ENCODE data around the gene HDAC1. TPM values are rescaled to one million over a fixed set of nuclear protein-coding genes. Genes with fewer than 3 reads are reported as not detected.

HDAC1 gene
- total and polyA plus RNA-seq, 2 of the 13 experiments (the other 11 are each of a cell fraction or from before 2014, with no cell fraction given): 93.5 to 189 TPM

GRCh38 chr1:32351399-32352238 is 59.7 kb downstream of the HDAC1 start (continued):
- no peak; the same call in 1 of the 2 replicates for TF ChIP-seq ERF (CRISPR knock-in tag; IDR thresholded peaks at IDR 0.05)
- no peak for TF ChIP-seq MATR3 (CRISPR knock-in tag; IDR thresholded peaks at IDR 0.05)
- TF ChIP-seq RAD51 (IDR thresholded peaks at IDR 0.05; ENCODE audit: borderline replicate concordance): no peak
- TF ChIP-seq THAP8 (CRISPR knock-in tag; IDR thresholded peaks at IDR 0.05; ENCODE audit: borderline replicate concordance): no peak
- TF ChIP-seq, protein P1, sequence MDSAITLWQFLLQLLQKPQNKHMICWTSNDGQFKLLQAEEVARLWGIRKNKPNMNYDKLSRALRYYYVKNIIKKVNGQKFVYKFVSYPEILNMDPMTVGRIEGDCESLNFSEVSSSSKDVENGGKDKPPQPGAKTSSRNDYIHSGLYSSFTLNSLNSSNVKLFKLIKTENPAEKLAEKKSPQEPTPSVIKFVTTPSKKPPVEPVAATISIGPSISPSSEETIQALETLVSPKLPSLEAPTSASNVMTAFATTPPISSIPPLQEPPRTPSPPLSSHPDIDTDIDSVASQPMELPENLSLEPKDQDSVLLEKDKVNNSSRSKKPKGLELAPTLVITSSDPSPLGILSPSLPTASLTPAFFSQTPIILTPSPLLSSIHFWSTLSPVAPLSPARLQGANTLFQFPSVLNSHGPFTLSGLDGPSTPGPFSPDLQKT (CRISPR knock-in tag; IDR thresholded peaks at IDR 0.05; ENCODE audit: borderline replicate concordance): no peak
- TF ChIP-seq, protein P2, sequence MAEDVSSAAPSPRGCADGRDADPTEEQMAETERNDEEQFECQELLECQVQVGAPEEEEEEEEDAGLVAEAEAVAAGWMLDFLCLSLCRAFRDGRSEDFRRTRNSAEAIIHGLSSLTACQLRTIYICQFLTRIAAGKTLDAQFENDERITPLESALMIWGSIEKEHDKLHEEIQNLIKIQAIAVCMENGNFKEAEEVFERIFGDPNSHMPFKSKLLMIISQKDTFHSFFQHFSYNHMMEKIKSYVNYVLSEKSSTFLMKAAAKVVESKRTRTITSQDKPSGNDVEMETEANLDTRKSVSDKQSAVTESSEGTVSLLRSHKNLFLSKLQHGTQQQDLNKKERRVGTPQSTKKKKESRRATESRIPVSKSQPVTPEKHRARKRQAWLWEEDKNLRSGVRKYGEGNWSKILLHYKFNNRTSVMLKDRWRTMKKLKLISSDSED (CRISPR knock-in tag; IDR thresholded peaks at IDR 0.05): no peak
- no peak for TF ChIP-seq TEAD3 (CRISPR knock-in tag; optimal IDR thresholded peaks at IDR 0.05; ENCODE audit: borderline replicate concordance)
- no peak for TF ChIP-seq ZNF251 (CRISPR knock-in tag; IDR thresholded peaks at IDR 0.05)
- no peak for TF ChIP-seq HMG20B (CRISPR knock-in tag; conservative IDR thresholded peaks at IDR 0.05)
- TF ChIP-seq ESRRA (CRISPR knock-in tag; IDR thresholded peaks at IDR 0.05; ENCODE audit: low read depth): no peak
- TF ChIP-seq, protein P3, sequence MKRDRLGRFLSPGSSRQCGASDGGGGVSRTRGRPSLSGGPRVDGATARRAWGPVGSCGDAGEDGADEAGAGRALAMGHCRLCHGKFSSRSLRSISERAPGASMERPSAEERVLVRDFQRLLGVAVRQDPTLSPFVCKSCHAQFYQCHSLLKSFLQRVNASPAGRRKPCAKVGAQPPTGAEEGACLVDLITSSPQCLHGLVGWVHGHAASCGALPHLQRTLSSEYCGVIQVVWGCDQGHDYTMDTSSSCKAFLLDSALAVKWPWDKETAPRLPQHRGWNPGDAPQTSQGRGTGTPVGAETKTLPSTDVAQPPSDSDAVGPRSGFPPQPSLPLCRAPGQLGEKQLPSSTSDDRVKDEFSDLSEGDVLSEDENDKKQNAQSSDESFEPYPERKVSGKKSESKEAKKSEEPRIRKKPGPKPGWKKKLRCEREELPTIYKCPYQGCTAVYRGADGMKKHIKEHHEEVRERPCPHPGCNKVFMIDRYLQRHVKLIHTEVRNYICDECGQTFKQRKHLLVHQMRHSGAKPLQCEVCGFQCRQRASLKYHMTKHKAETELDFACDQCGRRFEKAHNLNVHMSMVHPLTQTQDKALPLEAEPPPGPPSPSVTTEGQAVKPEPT (CRISPR knock-in tag; IDR thresholded peaks at IDR 0.05; ENCODE audit: low read depth): no peak
- TF ChIP-seq NR2F2 (IDR thresholded peaks at IDR 0.05; ENCODE audit: borderline replicate concordance, low read depth): no peak
- TF ChIP-seq SNRNP70 (IDR thresholded peaks at IDR 0.05; ENCODE audit: low read depth, low read length): no peak
- TF ChIP-seq LCORL (IDR thresholded peaks at IDR 0.05): no peak
- TF ChIP-seq LCORL (CRISPR knock-in tag; IDR thresholded peaks at IDR 0.05): no peak; the same call in 1 of the 2 replicates
- TF ChIP-seq KIAA2018 (CRISPR knock-in tag; IDR thresholded peaks at IDR 0.05; ENCODE audit: borderline replicate concordance): no peak

All from HepG2 (cell line).